ENCODE measurements around the gene OR52I1.

OR52I1 gene

GRCh38 chr11:4644233-4644632 lies 50.4 kb downstream of the OR52I1 start:
- no peak for TF ChIP-seq CTCF (IDR thresholded peaks at IDR 0.05; ENCODE audit: control insufficient read depth, extremely low read depth, insufficient read depth)
- no peak for DNase-seq (ENCODE audit: low read depth)
- peak overlapping the region; percentile 33 for H3K4me3 ChIP-seq (ENCODE audit: low read depth, low read length)
